Head of caudate nucleus (tissue), 42 donors: ENCODE results near the gene RNF121.
A peak's percentile ranks its signal among the peaks of the same experiment; 100 is the strongest.
"Not testable (repeated sequence)": the region's sequence is repeated elsewhere in the genome, so short reads cannot be mapped to it uniquely, and the experiment has no call there.

Experiments
- DNase-seq, 42 donors: peaks; one replicate each; pipeline versions ENCODE4 v3.0.0 to v3.0.0-alpha.2; 2020 to 2021; ENCODE audit warnings: mixed read lengths in 7 of 42
- intact Hi-C: fragments of 100-400 bp; cut with DNase I; formaldehyde crosslinking; loops from one replicate; pipeline ENCODE4 v1.15.0; 2022

RNF121 gene

GRCh38 chr11:71928737-71929443 is at the start of gene RNF121:
Gene RNF121, plus strand, starts transcription at chr11:71929046. Its CDS starts 16 bp downstream, at chr11:71929062.
- intact Hi-C loops, result no loop called here
- peak; percentile 98 to 100 (median 99) for DNase-seq

GRCh38 chr11:71885806-71886205 is 43.0 kb upstream of the RNF121 start:
- intact Hi-C loops, DNase-seq: not testable (repeated sequence)

- intact Hi-C loops, DNase-seq: not testable (repeated sequence)
Measured at GRCh38 chr11:71888335-71889010, 40.4 kb upstream of the RNF121 start.

GRCh38 chr11:71889181-71889872 is 39.5 kb upstream of the RNF121 start:
- intact Hi-C loops, DNase-seq: not testable (repeated sequence)

GRCh38 chr11:71895961-71896360 is 32.9 kb upstream of the RNF121 start:
- intact Hi-C loops, result no loop called here
- no peak for DNase-seq

- intact Hi-C loops, DNase-seq: not testable (repeated sequence)
Measured at GRCh38 chr11:71901137-71901536, 27.7 kb upstream of the RNF121 start.

- intact Hi-C loops, result no loop called here
- DNase-seq, result no peak
Measured at GRCh38 chr11:71908218-71908617, 20.6 kb upstream of the RNF121 start.

GRCh38 chr11:71910775-71911174 is 18.1 kb upstream of the RNF121 start:
- intact Hi-C loops, DNase-seq: not testable (repeated sequence)

- DNase-seq, intact Hi-C loops: not testable (repeated sequence)
Measured at GRCh38 chr11:71911321-71911985, 17.4 kb upstream of the RNF121 start.

- intact Hi-C loops, DNase-seq: not testable (repeated sequence)
Measured at GRCh38 chr11:71911986-71912340, 16.9 kb upstream of the RNF121 start.

GRCh38 chr11:71913756-71914526 is 14.9 kb upstream of the RNF121 start:
- intact Hi-C loops, result no loop called here
- no peak for DNase-seq

- DNase-seq, result no peak
- intact Hi-C loops, result no loop called here
Measured at GRCh38 chr11:71914617-71915189, 14.1 kb upstream of the RNF121 start.

- DNase-seq, result no peak
- intact Hi-C loops, result no loop called here
Measured at GRCh38 chr11:71917646-71918140, 11.2 kb upstream of the RNF121 start.

GRCh38 chr11:71927820-71928736 is 768 bp upstream of the RNF121 start, which contains the start of gene XNDC1N:
Gene XNDC1N, minus strand, starts transcription at chr11:71928594. Its CDS starts 5,241 bp downstream, at chr11:71923353.
- DNase-seq, result peak; percentile 55 to 94 (median 86)
- intact Hi-C loops, result no loop called here

- DNase-seq, result peak in 1 of 42 donors; percentile 5
- intact Hi-C loops, result no loop called here
Measured at GRCh38 chr11:71929491-71929890, 645 bp downstream of the RNF121 start.

GRCh38 chr11:71930556-71931244 is 1.9 kb downstream of the RNF121 start:
- intact Hi-C loops, result no loop called here
- no peak for DNase-seq

- DNase-seq, result no peak
- intact Hi-C loops, result no loop called here
Measured at GRCh38 chr11:71931245-71931602, 2.4 kb downstream of the RNF121 start.
